Hepatocyte (in vitro differentiated cells): ENCODE measurements around the gene TRAF3. TPM values are rescaled to one million over a fixed set of nuclear protein-coding genes. Genes with fewer than 3 reads are reported as not detected.

ENCODE experiments used
- DNase-seq: peaks from one replicate; pipeline ENCODE4 v3.0.0-alpha.2; 2016; ENCODE audit warnings: low spot score
- H2AFZ ChIP-seq: fragments of 200-600 bp; sonication (generic); 2 replicates; pipeline ENCODE4 v1.6.0; 2016; ENCODE audit warnings: antibody characterized with exemption, mild to moderate bottlenecking
- H3K27ac ChIP-seq: fragments of 200-600 bp; sonication (generic); 2 replicates; pipeline ENCODE4 v1.5.1; 2016; ENCODE audit warnings: mild to moderate bottlenecking
- H3K27me3 ChIP-seq: fragments of 200-600 bp; sonication (generic); 2 replicates; pipeline ENCODE4 v1.6.1; 2016
- H3K36me3 ChIP-seq: fragments of 200-600 bp; sonication (generic); replicated peaks from 2 replicates; pipeline ENCODE4 v1.5.1; 2016; ENCODE audit warnings: low read depth; ENCODE audit not compliant: insufficient read depth
- H3K4me1 ChIP-seq: fragments of 200-600 bp; sonication (generic); 2 replicates; pipeline ENCODE4 v1.5.1; 2016; ENCODE audit warnings: mild to moderate bottlenecking, moderate library complexity; ENCODE audit not compliant: insufficient read depth
- H3K4me2 ChIP-seq: fragments of 200-600 bp; sonication (generic); 2 replicates; pipeline ENCODE4 v1.6.0; 2016
- H3K4me3 ChIP-seq: fragments of 200-600 bp; sonication (generic); 2 replicates; pipeline ENCODE4 v1.5.1; 2016; ENCODE audit warnings: mild to moderate bottlenecking
- H3K79me2 ChIP-seq: fragments of 200-600 bp; sonication (generic); 2 replicates; pipeline ENCODE4 v1.6.0; 2017; ENCODE audit warnings: mild to moderate bottlenecking
- H3K9me2 ChIP-seq: fragments of 200-600 bp; sonication (generic); replicated peaks from 2 replicates; pipeline ENCODE4 v1.6.0; 2017; ENCODE audit warnings: mild to moderate bottlenecking; ENCODE audit not compliant: insufficient read depth
- H3K9me3 ChIP-seq: fragments of 200-600 bp; sonication (generic); 2 replicates; pipeline ENCODE4 v1.5.1; 2016; ENCODE audit warnings: low read depth, mild to moderate bottlenecking
- H4K20me1 ChIP-seq: fragments of 200-600 bp; sonication (generic); 2 replicates; pipeline ENCODE4 v1.6.0; 2016; ENCODE audit warnings: mild to moderate bottlenecking; ENCODE audit not compliant: insufficient read depth, poor library complexity, severe bottlenecking
- EZH2 ChIP-seq: fragments of 200-600 bp; sonication (generic); IDR thresholded peaks from 2 replicates; pipeline ENCODE4 v1.6.1; 2016; ENCODE audit warnings: antibody characterized with exemption, mild to moderate bottlenecking, borderline replicate concordance
- EZH2phosphoT487 ChIP-seq: fragments of 200-600 bp; sonication (generic); IDR thresholded peaks from one replicate; pipeline ENCODE4 v1.6.1; 2018; ENCODE audit warnings: antibody characterized with exemption, mild to moderate bottlenecking, low read depth, moderate library complexity; ENCODE audit not compliant: unreplicated experiment, severe bottlenecking
- WGBS: methylation state at CpG from one replicate; pipeline ENCODE4 v1.1.6; 2016; ENCODE audit warnings: low lambda C conversion rate; ENCODE audit errors: missing lambda C conversion rate; 5-methylcytosine and 5-hydroxymethylcytosine counted together
- polyA plus RNA-seq: library from polyadenylated mRNA; unstranded; fragments of >200 nt; fragmentation: Nextera tagmentation; extraction: Ambion mirVana; gene quantifications from 2 replicates; pipeline ENCODE4 v1.2.1, GENCODE V29; 2016
- total RNA-seq: library from RNA; depleted of rRNA; stranded (reverse); fragments of >200 nt; gene quantifications from 2 replicates; pipeline ENCODE4 v1.2.3, GENCODE V29; 2014
- TF ChIP-seq, protein P1 (sequence below): fragments of 200-600 bp; sonication (generic); IDR thresholded peaks from 2 replicates; pipeline ENCODE4 v1.5.1; 2016; ENCODE audit warnings: antibody characterized with exemption, mild to moderate bottlenecking; ENCODE audit not compliant: poor library complexity

TRAF3 gene
- total and polyA plus RNA-seq, 2 experiments from 2014 or later: 8.0 to 15.8 TPM

DNA sequence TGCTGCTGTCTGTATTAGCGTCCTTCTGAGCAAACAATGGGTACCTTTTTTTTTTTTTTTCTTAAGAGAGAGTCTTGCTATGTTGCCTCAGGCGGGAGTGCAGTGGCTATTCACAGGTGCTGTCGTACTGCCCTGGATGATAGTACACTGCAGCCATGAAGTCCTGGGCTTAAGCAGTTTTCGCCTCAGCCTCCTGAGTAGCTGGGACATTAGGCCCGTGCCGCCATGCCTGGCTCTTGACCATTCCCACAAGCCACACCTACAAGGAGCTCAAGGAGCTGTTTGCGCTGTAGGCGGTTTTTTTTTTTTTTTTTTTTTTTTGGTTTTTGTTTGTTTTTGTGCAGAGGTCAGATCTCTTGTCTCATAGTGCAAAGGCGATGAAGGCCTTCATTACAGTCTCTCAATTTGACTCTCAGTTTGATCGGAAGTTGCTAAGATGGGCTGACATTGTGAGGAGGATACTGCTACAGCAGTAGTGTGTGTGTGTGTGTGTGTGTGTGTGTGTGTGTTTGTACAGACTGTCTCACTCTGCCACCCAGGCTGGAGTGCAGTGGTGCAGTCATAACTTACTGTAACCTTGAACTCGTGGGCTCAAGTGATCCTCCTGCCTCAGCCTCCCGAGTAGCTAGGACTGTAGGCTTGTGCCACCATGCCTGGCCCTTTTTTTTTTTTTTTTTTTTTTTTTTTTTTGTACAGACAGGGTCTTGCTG, 34.2 kb downstream of the TRAF3 start:
- Histone ChIP-seq H4K20me1 (no peaks in the 10 kb centered on the region), H3K27ac (no peak overlapping the region), H3K79me2 (peaks cover 54% of the 10 kb centered on the region), H2AFZ (no peak overlapping the region), H3K4me1 (peaks cover 17% of the 10 kb centered on the region), H3K4me3 (no peak overlapping the region), H3K9me3 (no peaks in the 10 kb centered on the region), H3K27me3 (no peaks in the 10 kb centered on the region), H3K4me2 (no peak overlapping the region), H3K36me3 (no peaks in the 10 kb centered on the region), H3K9me2 (no peaks in the 10 kb centered on the region)
- 70% methylated on average over 12 of the region's 12 CpGs for WGBS
- TF ChIP-seq EZH2 (no peak), EZH2phosphoT487 (no peak)
- TF ChIP-seq, protein P1, sequence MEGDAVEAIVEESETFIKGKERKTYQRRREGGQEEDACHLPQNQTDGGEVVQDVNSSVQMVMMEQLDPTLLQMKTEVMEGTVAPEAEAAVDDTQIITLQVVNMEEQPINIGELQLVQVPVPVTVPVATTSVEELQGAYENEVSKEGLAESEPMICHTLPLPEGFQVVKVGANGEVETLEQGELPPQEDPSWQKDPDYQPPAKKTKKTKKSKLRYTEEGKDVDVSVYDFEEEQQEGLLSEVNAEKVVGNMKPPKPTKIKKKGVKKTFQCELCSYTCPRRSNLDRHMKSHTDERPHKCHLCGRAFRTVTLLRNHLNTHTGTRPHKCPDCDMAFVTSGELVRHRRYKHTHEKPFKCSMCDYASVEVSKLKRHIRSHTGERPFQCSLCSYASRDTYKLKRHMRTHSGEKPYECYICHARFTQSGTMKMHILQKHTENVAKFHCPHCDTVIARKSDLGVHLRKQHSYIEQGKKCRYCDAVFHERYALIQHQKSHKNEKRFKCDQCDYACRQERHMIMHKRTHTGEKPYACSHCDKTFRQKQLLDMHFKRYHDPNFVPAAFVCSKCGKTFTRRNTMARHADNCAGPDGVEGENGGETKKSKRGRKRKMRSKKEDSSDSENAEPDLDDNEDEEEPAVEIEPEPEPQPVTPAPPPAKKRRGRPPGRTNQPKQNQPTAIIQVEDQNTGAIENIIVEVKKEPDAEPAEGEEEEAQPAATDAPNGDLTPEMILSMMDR: no peak
- DNase-seq: no peak

DNA sequence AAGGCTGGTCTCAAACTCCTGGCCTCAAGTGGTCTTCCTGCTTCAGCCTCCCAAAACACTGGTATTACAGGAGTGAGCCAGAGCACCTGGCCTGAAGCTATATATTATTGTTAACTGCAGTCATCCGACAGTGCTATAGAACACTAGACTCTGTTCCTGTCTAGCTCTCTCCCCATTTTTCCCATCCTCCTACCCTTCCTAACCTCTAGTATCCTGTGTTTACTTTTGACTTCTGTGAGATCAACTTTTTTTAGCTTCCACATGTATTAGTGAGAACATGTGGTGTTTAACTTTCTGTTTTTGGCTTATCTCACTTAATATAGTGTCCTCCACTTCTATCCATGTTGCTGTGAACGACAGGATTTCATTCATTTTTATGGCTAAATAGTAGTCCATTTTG, 34.7 kb downstream of the TRAF3 start:
- no peak overlapping the region for H2AFZ ChIP-seq
- no peaks in the 10 kb centered on the region for H4K20me1 ChIP-seq
- no peak overlapping the region for H3K27ac ChIP-seq
- no peak overlapping the region for H3K4me3 ChIP-seq
- no peaks in the 10 kb centered on the region for H3K27me3 ChIP-seq
- whole genome bisulfite sequencing: 84% methylated on average over 2 of the region's 2 CpGs
- H3K4me2 ChIP-seq: no peak overlapping the region
- no peaks in the 10 kb centered on the region for H3K36me3 ChIP-seq
- H3K4me1 ChIP-seq: peaks cover 14% of the 10 kb centered on the region
- DNase-seq: no peak
- H3K79me2 ChIP-seq: peaks cover 59% of the 10 kb centered on the region
- TF ChIP-seq, protein P1: no peak
- no peak for TF ChIP-seq EZH2phosphoT487
- TF ChIP-seq EZH2: no peak
- no peaks in the 10 kb centered on the region for H3K9me3 ChIP-seq
- no peaks in the 10 kb centered on the region for H3K9me2 ChIP-seq

DNA sequence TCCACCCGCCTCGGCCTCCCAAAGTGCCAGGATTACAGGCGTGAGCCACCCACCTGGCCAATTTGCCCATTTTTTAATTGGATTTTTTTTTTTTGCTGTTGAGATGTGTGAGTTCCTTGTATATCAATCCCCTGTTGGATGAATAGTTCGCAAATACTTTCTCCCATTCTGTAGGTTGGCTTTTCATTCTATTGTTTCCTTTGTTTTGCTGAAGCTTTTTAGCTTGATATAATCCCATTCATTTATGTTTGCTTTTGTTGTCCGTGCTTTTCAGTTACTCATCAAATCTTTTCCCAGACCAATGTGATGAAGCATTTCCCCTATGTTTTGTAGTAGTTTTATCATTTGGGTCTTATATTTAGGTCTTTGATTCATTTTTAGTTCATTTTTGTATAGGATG, 36.4 kb downstream of the TRAF3 start:
- Histone ChIP-seq H3K27ac (no peak overlapping the region), H4K20me1 (no peaks in the 10 kb centered on the region), H3K36me3 (no peaks in the 10 kb centered on the region), H3K4me2 (no peak overlapping the region), H3K4me1 (peaks cover 8% of the 10 kb centered on the region), H3K9me2 (no peaks in the 10 kb centered on the region), H3K9me3 (no peaks in the 10 kb centered on the region), H3K79me2 (peaks cover 73% of the 10 kb centered on the region), H3K27me3 (no peaks in the 10 kb centered on the region), H2AFZ (no peak overlapping the region), H3K4me3 (no peak overlapping the region)
- DNase-seq: no peak
- TF ChIP-seq EZH2phosphoT487: no peak
- TF ChIP-seq, protein P1: no peak
- no peak for TF ChIP-seq EZH2
- 77% methylated on average over 5 of the region's 5 CpGs for WGBS
